Ovary (tissue), 3 donors: Measurements from ENCODE around the gene AGL.

Experiments used
- CTCF ChIP-seq, 3 donors: fragments of 450-650 bp in 2 of 3; fragments of 200-600 bp in 1 of 3; IDR thresholded peaks; one replicate each; pipeline versions ENCODE4 v1.5.1 to v1.8.0; 2016 to 2022; ENCODE audit warnings: antibody characterized with exemption in 3 of 3, mild to moderate bottlenecking in 1 of 3
- EP300 ChIP-seq: sonication (generic); formaldehyde crosslinking; IDR thresholded peaks from one replicate; pipeline ENCODE4 v1.6.1; 2017; ENCODE audit warnings: antibody characterized with exemption
- POLR2A ChIP-seq: fragments of 450-650 bp; IDR thresholded peaks from one replicate; pipeline ENCODE4 v1.6.1; 2017; ENCODE audit warnings: antibody characterized with exemption, mild to moderate bottlenecking, moderate library complexity
- donor health status: DM: no; HTN: no; CAD: no.

DNA sequence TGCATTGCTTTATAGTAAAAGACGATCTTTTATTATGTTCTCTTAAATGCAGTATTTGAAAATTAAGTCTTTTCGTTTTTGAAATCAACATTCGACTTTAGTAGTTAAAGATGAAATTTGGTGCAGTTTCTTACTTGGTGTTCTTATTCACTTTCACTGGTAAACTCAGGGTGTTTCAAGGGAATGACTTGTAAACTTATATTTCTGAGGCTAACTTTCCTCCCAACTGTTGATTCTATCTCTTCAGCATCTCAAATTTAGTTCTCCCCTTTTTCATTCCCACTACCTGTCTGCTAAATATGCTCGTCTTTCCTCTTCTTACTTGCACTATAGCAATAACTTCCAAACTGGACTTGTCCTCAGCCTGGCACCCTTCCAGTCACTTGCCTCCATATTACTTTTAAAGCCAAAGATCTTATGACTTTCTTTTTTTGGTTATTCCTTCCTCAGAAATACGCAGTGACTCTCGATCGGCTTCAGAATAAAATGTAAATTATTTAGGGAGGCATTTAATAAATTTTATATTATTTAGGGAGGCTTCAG is 120.6 kb downstream of the AGL start:
- TF ChIP-seq CTCF (IDR thresholded peaks at IDR 0.05) (no peak), POLR2A (no peak), EP300 (no peak)
